Activated naive CD8-positive, alpha-beta T cell (primary cell): ENCODE results near the gene SAMD4B.

Experiments used
- H3K27ac Mint-ChIP-seq: one replicate; pipeline ENCODE4 v1.8.0; 2021; ENCODE audit warnings: mixed read lengths
- H3K27me3 Mint-ChIP-seq: one replicate; pipeline ENCODE4 v1.8.0; 2021; ENCODE audit warnings: mixed read lengths
- H3K36me3 Mint-ChIP-seq: one replicate; pipeline ENCODE4 v1.8.0; 2021; ENCODE audit warnings: mixed read lengths
- H3K4me1 Mint-ChIP-seq: one replicate; pipeline ENCODE4 v1.8.0; 2021; ENCODE audit warnings: low read depth, mixed read lengths
- H3K4me3 Mint-ChIP-seq: one replicate; pipeline ENCODE4 v1.8.0; 2021; ENCODE audit warnings: mild to moderate bottlenecking, mixed read lengths
- H3K9me3 Mint-ChIP-seq: one replicate; pipeline ENCODE4 v1.8.0; 2021; ENCODE audit warnings: low read depth, mixed read lengths

Gene SAMD4B, protein sequence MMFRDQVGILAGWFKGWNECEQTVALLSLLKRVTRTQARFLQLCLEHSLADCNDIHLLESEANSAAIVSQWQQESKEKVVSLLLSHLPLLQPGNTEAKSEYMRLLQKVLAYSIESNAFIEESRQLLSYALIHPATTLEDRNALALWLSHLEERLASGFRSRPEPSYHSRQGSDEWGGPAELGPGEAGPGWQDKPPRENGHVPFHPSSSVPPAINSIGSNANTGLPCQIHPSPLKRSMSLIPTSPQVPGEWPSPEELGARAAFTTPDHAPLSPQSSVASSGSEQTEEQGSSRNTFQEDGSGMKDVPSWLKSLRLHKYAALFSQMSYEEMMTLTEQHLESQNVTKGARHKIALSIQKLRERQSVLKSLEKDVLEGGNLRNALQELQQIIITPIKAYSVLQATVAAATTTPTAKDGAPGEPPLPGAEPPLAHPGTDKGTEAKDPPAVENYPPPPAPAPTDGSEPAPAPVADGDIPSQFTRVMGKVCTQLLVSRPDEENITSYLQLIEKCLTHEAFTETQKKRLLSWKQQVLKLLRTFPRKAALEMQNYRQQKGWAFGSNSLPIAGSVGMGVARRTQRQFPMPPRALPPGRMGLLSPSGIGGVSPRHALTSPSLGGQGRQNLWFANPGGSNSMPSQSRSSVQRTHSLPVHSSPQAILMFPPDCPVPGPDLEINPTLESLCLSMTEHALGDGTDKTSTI

DNA sequence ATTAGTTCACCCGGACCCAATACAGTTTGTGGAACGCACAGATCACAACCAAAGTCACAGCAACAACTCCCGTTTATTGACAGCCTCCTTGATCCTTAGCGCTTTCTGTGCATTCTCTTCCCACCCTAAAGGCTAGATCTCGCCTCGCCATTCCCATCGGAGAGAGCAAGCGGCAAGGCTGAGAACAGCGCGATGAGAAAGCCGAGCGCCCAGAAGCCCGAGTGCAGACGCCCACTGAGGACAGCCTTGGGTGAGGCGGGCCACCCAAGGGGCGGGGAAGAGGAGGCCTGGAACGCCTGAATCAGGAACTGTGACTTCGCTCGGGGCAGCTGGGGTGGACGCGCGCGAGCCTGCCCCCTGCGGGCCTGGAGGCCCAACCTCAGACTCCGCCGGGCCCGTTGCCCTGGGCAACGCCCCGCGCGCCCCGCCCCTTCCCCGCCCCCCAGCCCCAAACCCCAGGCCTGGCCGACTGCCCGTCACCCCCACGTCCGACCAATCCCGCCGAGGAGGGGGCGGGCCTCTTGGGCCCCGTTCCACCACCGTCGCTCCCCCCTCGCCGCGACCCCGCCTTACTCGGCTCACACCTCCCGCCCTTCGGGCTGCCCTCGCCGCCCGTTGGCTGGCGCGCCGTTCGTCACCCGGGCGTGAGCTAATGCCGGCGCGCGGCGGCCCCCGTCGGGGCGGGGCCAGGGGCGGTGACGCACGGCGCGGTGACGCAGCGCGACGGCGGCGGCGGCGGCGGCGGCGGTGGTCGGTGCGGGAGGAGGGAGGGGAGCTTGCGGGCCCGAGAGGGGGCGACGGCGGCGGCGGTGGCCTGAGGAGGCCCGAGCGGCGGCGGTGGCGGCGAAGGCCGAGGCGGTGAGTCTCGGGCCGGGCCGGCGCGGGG, at the start of gene SAMD4B:
Gene SAMD4B, plus strand, starts transcription at position 703 of the 886 bp plus-strand sequence. CDS start 14,473 bp downstream, outside the sequence.
- H3K4me1 Mint-ChIP-seq = peaks cover 71% of the 10 kb centered on the region
- no peaks in the 10 kb centered on the region for H3K36me3 Mint-ChIP-seq

DNA sequence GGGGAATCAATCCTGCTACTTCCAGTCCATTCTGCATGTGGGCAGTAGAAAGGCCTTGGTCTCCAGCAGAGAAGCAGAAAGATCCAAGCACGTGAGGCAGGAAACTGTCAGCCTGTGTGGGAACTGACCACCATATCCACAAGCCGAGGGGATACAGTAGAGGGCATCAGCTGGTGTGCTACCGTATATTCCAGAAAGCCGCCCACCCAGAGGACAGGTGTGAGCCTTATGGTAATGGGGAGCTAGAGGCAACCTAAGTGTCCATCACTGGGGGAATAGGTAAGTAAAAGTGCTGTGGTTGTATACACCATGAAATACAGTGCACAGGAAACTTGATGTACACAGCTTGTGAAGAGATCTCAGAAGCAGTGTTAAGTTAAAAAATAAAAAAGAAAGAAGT, 48.8 kb upstream of the SAMD4B start:
- Mint-ChIP-seq H3K4me1 (peaks cover 11% of the 10 kb centered on the region), H3K27ac (no peak overlapping the region)

More for the DNA sequence above, at the start of gene SAMD4B:
- peak within 1 kb of the TSS; percentile 96 for H3K27ac Mint-ChIP-seq
- no peaks in the 10 kb centered on the region for H3K9me3 Mint-ChIP-seq
- no peaks in the 10 kb centered on the region for H3K27me3 Mint-ChIP-seq
- peak within 1 kb of the TSS; percentile 98 for H3K4me3 Mint-ChIP-seq

DNA sequence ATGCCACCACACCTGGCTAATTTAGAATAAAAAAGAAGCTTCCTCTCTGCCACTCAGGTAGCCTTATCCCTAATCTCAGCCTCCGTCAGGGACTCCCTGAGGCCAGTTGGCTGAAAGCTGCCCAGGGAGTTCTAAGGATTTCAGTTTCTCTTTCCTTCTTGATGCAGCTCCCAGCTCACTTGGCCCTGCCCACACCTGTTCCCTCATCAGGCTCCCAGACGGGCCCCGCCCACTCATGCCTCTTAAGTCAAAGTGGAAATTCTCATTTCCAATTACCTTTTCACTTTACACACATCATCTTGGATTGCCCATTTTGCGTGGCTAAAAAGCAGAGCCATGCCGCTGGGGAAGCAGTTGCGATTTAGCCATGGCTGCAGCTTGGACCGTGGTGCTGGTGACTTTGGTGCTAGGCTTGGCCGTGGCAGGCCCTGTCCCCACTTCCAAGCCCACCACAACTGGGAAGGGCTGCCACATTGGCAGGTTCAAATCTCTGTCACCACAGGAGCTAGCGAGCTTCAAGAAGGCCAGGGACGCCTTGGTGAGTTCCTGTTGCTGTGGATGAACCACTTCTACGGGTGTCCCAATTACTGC, 46.1 kb upstream of the SAMD4B start, which contains the start of gene IFNL1:
Gene IFNL1, plus strand, starts transcription at position 353 of the 591 bp plus-strand sequence. Its CDS starts 15 bp downstream, at position 368.
- H3K27ac Mint-ChIP-seq = no peak within 1 kb of the TSS

More for the DNA sequence above, 48.8 kb upstream of the SAMD4B start:
- H3K36me3 Mint-ChIP-seq = no peaks in the 10 kb centered on the region
- no peaks in the 10 kb centered on the region for H3K9me3 Mint-ChIP-seq
- H3K27me3 Mint-ChIP-seq = peaks cover 5% of the 10 kb centered on the region
- H3K4me3 Mint-ChIP-seq = no peak overlapping the region

DNA sequence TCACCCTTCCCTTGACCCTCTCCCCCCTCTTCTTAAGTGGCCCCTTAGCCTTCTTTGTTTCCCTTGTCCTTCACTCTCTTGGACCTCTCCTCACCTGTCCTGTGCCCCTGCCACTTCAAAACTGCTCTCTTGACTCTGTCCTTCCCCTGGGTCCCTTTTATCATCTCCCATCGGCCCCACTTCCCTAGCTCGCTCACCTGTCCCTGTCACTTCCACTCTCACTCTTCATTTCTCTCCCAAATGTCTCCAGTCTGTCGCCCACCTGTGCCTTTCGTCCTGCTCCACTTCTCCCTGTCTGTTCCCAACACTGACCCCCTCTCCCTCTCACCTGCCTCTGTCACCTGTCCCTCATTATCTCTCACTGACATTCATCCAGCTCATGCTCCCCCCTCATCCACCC, 45.3 kb upstream of the SAMD4B start:
- H3K9me3 Mint-ChIP-seq = no peaks in the 10 kb centered on the region
- H3K27me3 Mint-ChIP-seq = peaks cover 1% of the 10 kb centered on the region
- peaks cover 16% of the 10 kb centered on the region for H3K4me1 Mint-ChIP-seq
- no peak overlapping the region for H3K4me3 Mint-ChIP-seq
- H3K27ac Mint-ChIP-seq = no peak overlapping the region
- no peaks in the 10 kb centered on the region for H3K36me3 Mint-ChIP-seq

More for the DNA sequence above, 46.1 kb upstream of the SAMD4B start, which contains the start of gene IFNL1:
- Mint-ChIP-seq H3K9me3 (no peaks in the 10 kb centered on the region), H3K36me3 (no peaks in the 10 kb centered on the region), H3K27me3 (peaks cover 1% of the 10 kb centered on the region), H3K4me3 (no peak within 1 kb of the TSS), H3K4me1 (peaks cover 16% of the 10 kb centered on the region)

DNA sequence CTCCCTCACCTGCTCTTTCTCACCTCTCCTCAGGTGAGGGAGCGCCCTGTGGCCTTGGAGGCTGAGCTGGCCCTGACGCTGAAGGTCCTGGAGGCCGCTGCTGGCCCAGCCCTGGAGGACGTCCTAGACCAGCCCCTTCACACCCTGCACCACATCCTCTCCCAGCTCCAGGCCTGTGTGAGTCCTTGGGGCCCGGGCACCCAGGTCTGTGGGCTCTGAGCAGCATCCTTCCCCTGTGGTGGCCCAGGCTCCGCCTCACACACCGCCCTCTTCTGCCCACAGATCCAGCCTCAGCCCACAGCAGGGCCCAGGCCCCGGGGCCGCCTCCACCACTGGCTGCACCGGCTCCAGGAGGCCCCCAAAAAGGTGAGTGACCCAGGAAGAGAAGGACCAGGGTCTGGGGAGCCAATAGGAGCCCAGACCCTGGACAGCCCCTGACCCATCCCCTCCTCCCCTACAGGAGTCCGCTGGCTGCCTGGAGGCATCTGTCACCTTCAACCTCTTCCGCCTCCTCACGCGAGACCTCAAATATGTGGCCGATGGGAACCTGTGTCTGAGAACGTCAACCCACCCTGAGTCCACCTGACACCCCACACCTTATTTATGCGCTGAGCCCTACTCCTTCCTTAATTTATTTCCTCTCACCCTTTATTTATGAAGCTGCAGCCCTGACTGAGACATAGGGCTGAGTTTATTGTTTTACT, 44.1 kb upstream of the SAMD4B start:
- Mint-ChIP-seq H3K4me1 (peaks cover 16% of the 10 kb centered on the region), H3K36me3 (no peaks in the 10 kb centered on the region), H3K4me3 (peak overlapping the region; percentile 55), H3K9me3 (no peaks in the 10 kb centered on the region), H3K27me3 (peaks cover 1% of the 10 kb centered on the region), H3K27ac (peak overlapping the region; percentile 22)

DNA sequence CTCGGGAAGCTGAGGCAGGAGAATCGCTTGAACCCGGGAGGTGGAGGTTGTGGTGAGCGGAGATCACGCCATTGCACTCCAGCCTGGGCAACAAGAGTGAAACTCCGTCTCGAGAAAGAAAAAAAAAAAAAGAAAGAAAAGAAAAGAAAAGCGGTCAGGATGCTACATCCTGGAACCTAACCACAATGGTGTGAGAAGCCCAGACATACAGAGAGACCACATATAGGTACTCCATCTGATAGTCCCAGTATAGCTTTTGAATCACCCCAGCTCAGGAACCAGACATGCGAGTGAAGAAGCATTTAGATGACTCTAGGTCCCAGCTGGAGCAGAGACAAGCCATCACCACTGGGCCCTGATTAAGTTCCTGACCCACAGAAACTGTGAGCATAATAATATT, 42.8 kb upstream of the SAMD4B start:
- Mint-ChIP-seq H3K9me3 (no peaks in the 10 kb centered on the region), H3K27ac (no peak overlapping the region), H3K27me3 (peaks cover 1% of the 10 kb centered on the region), H3K36me3 (no peaks in the 10 kb centered on the region), H3K4me1 (peaks cover 16% of the 10 kb centered on the region), H3K4me3 (no peak overlapping the region)

DNA sequence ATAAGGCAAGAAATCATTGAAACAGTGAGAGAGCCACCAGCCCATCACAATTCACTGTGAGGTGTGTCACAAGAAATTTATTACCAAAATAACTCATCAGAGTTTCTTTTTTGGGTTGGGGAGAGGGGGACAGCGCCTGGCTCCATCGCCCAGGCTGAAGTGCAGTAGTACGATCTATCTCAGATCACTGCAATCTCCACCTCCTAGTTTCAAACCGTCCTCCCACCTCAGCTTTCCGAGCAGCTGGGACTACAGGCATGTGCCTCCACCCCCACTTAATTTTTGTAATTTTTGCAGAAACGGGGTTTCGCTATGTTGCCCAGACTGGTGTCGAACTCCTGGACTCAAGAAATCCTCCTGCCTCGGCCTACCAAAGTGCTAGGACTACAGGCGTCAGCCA, 42.4 kb upstream of the SAMD4B start:
- H3K4me1 Mint-ChIP-seq = peaks cover 16% of the 10 kb centered on the region
- H3K9me3 Mint-ChIP-seq = no peaks in the 10 kb centered on the region
- H3K27me3 Mint-ChIP-seq = peaks cover 1% of the 10 kb centered on the region
- H3K36me3 Mint-ChIP-seq = no peaks in the 10 kb centered on the region
- H3K4me3 Mint-ChIP-seq = no peak overlapping the region
- H3K27ac Mint-ChIP-seq = no peak overlapping the region

DNA sequence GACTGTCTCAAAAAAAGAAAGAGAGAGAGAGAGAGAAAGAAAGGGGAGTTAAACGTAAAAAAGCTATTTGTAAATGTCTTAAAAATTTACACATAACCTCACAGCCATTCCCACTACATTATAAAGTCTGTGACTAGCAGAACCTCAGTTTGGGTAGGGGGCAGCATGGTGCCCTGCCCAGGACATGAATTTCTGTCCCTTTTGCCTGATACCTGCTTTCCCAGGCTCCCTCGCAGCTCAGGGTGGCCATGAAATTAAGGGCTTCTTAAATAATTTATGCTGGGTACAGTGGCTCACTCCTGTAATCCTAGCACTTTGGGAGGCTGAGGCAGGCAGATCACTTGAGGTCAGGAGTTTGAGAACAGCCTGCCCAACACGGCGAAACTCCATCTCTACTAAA, 41.2 kb upstream of the SAMD4B start:
- H3K4me1 Mint-ChIP-seq = peaks cover 16% of the 10 kb centered on the region
- no peak overlapping the region for H3K27ac Mint-ChIP-seq
- no peaks in the 10 kb centered on the region for H3K36me3 Mint-ChIP-seq
- H3K9me3 Mint-ChIP-seq = no peaks in the 10 kb centered on the region
- no peak overlapping the region for H3K4me3 Mint-ChIP-seq
- H3K27me3 Mint-ChIP-seq = no peaks in the 10 kb centered on the region

DNA sequence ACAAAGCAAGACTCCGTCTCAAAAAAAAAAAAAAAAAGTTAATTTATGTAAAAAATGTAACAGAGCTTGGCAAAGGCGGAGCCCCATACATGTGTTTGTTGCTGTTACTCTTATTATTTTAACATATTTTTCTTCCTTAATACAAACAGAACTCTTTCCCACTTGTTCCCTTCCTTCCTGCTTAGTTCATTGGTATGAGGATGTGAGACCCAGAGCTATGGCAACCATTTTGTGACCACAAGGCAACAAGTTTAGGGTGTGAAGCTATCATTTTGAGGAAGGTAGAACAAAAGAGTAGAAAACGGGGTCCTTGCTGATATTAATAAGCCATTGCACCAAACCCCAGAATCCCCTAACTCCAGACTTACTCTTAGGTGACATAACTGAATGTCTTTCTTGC, 40.7 kb upstream of the SAMD4B start:
- peaks cover 16% of the 10 kb centered on the region for H3K4me1 Mint-ChIP-seq
- H3K9me3 Mint-ChIP-seq = no peaks in the 10 kb centered on the region
- no peaks in the 10 kb centered on the region for H3K27me3 Mint-ChIP-seq
- H3K27ac Mint-ChIP-seq = no peak overlapping the region
- H3K36me3 Mint-ChIP-seq = no peaks in the 10 kb centered on the region
- no peak overlapping the region for H3K4me3 Mint-ChIP-seq

DNA sequence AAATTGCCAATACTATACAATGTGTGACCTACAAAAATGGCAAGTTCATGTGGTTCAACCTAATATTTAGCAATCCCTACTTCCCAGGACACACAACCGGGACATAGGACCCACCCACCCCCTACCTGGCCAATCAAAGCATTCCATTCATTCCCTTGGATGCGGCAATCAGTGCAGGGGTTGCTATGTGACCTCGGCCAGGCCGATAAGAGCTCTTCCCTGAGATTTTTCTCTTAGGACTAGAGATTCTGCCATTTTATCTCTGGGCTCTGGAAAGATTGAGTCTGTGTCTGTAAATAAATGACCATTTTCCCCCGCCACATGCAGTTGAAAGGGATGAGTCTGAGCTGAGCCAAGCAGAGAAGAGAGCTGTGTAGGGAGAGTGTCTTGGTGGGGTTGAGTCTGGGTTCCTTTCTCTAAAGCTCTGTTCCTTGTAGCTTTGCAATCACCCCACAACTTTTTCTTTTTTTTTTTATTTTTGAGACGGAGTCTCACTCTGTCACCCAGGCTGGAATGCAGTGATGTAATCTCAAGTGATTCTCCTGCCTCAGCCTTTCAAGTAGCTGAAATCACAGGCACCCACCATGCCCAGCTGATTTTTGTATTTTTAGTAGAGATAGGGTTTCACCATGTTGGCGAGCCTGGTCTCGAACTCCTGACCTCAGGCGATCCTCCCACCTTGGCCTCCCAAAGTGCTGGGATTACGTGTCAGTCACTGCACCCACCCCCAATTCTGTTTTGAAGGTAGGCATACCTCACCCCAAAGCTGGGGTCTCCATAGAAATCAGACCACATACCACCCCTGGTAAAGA, 38.6 kb upstream of the SAMD4B start:
- no peaks in the 10 kb centered on the region for H3K36me3 Mint-ChIP-seq
- H3K9me3 Mint-ChIP-seq = no peaks in the 10 kb centered on the region
- no peaks in the 10 kb centered on the region for H3K27me3 Mint-ChIP-seq
- H3K4me1 Mint-ChIP-seq = peaks cover 2% of the 10 kb centered on the region
- no peak overlapping the region for H3K27ac Mint-ChIP-seq
- no peak overlapping the region for H3K4me3 Mint-ChIP-seq

DNA sequence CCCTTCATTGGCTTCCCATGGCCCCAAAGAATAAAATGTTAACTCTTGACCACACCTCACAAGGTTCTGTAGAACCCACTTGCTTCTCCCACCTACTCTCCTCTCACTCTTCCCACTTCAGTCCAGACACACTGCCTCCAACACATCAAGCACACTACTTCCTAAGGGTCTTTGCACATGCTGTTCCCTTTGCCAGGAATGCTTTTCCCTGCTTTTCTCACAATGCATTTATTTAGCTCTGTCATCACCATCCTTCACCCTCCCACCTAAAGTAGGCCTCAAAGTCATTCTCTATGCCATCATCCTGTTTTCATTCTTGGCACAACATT, 38.1 kb upstream of the SAMD4B start:
- Mint-ChIP-seq H3K4me1 (no peaks in the 10 kb centered on the region), H3K27me3 (no peaks in the 10 kb centered on the region), H3K4me3 (no peak overlapping the region), H3K9me3 (no peaks in the 10 kb centered on the region), H3K36me3 (no peaks in the 10 kb centered on the region), H3K27ac (no peak overlapping the region)

DNA sequence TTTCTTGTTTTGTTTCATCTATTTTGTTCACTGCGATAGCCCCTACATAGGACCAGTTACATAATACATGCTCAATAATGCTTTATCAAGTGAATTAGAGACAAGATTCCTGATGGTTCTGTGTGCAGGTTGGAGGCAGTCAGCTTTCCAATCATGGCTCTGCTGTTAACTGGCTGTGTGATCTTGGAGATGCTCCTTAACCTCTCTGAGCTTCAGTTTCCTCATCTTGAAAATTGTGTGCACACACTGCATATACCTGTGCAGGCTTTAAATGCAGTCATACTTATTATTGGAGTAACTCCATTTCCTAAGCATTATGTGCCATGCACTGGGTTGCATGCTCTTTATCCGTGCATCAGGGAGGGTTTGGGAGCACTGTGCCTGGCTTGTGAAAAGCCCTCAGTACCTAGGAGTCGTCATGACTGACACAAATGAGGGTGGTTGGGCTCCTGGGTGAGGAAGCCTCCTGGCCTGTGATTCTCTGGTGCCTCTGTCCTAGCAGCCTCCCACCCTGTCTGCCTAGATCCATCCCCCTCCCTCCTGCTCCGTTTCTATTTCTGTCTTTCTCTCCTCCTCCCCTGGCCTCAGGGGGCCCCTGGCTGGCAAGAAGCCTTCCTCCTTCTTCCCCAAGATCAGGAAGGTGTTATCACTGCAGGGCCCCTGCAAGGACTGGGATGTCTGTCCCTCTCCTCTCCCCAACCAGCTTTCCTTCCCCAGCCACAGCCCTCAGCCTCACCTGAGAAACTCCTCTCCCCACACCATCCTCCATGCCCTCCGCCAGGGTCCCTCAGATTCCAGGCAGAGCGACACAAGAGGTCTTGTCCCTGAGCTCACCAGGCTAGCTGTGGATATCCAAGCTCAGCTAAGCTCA, 37.3 kb upstream of the SAMD4B start:
- H3K27me3 Mint-ChIP-seq = no peaks in the 10 kb centered on the region
- H3K9me3 Mint-ChIP-seq = no peaks in the 10 kb centered on the region
- H3K4me1 Mint-ChIP-seq = no peaks in the 10 kb centered on the region
- H3K36me3 Mint-ChIP-seq = no peaks in the 10 kb centered on the region
- no peak overlapping the region for H3K4me3 Mint-ChIP-seq
- no peak overlapping the region for H3K27ac Mint-ChIP-seq

DNA sequence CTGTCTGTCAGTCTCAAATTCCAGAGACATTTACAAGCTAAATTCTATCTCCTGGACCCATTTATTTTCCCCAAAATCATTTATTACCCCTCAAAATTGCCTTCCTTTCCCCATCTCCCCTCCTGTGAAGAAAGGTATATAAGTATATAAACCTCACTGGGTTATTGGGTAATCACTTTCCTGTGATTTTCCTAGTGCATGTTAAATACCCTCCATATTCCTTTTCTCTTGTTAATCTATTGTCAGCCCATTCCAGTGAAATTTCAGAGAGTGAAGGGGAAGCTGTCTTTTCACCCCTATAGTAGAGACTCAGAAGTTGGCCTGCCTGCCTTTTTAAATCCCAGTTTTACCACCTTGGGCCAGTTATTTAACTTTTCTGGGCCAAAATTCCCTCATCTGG, 36.1 kb upstream of the SAMD4B start:
- no peaks in the 10 kb centered on the region for H3K36me3 Mint-ChIP-seq
- no peaks in the 10 kb centered on the region for H3K9me3 Mint-ChIP-seq
- no peaks in the 10 kb centered on the region for H3K4me1 Mint-ChIP-seq
- H3K27me3 Mint-ChIP-seq = no peaks in the 10 kb centered on the region
- H3K4me3 Mint-ChIP-seq = no peak overlapping the region
- H3K27ac Mint-ChIP-seq = no peak overlapping the region
